ENCODE data around the gene SERTAD4.

SERTAD4 gene

GRCh38 chr1:210231846-210232510, 618 bp upstream of the SERTAD4 start:
- FAIRE-seq (no peak), DNase-seq (ENCODE audit: low spot score) (peak; percentile 48)

DNA sequence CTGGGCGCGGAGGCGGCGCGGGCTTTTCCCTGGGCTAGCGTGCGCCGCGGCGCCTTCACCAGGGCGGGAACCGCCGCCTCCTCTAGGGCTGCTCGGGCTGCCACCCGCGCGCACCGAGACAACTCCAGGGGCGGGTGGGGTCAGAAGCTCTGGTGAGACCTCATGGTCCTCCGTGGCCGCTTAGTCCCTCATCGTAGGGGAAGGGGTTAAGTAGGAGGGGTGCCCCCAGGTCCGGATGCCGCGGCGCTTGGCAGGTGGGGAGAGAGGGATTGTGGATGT, 559 bp downstream of the SERTAD4 start:
- DNase-seq (ENCODE audit: low spot score): peak; percentile 33

GRCh38 chr1:210233495-210234328, 1.1 kb downstream of the SERTAD4 start:
- peak; percentile 20 for FAIRE-seq
- DNase-seq (ENCODE audit: low spot score): peak; percentile 84

More for the DNA sequence above, 559 bp downstream of the SERTAD4 start:
- no peak for FAIRE-seq

- FAIRE-seq: no peak
- DNase-seq (ENCODE audit: low spot score): no peak
These were observed 1.7 kb downstream of the SERTAD4 start for GRCh38 chr1:210234329-210234757.

DNA sequence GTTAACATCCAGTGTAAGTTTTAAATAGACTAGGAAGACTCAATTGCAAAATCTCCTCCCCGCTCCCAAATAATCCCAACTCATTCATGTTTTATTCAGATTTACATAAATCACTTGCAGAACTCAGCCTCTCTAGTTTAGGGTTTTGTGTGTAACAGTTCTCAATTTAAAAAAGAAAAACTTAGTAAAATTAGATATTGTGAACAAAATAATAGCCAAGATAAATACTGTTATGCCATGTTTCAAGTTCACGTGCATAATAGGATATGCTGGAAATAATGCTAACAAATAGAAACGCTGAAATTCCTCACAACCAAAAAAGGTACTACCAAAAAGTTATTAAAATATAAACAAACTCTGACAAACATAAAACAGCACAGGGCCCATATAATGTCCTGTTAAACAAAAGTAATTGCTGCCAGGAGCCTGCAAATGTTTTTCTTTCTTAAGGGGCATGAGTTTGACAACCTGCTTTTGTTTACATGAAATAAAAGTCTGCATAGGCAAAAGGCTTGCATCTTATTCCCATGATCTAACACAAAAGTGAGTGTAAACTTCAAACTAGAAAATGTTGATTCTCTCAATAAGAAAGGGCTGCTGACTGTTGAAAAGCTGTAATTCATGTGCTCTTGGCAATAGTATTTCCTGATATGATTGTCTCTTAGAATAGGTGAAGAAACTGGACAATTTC, 2.9 kb downstream of the SERTAD4 start:
- no peak for DNase-seq (ENCODE audit: low spot score)

DNA sequence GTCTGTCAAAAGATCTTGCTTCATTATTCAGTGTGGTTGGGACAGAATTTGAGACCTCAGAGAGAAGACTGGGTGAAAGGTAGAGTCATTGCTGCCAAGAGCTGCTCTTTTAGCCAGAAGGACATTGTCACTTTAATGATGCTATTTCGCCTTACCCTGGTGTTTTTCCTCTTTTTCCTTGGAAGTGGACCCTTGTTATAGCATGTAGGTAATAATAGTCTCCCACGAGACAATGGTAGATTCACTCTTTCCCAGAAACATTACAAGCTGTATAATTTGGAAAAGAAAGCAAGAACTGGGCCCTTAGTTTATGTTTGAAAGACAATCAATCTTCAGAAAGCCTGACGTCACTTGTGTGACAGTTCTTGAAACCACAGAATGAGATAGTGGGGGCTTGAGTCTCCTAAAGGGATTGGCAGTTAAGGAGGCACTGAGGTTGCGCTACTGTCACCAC, 3.8 kb downstream of the SERTAD4 start:
- FAIRE-seq (no peak), DNase-seq (ENCODE audit: low spot score) (no peak)

More for the DNA sequence above, 2.9 kb downstream of the SERTAD4 start:
- FAIRE-seq: no peak

DNA sequence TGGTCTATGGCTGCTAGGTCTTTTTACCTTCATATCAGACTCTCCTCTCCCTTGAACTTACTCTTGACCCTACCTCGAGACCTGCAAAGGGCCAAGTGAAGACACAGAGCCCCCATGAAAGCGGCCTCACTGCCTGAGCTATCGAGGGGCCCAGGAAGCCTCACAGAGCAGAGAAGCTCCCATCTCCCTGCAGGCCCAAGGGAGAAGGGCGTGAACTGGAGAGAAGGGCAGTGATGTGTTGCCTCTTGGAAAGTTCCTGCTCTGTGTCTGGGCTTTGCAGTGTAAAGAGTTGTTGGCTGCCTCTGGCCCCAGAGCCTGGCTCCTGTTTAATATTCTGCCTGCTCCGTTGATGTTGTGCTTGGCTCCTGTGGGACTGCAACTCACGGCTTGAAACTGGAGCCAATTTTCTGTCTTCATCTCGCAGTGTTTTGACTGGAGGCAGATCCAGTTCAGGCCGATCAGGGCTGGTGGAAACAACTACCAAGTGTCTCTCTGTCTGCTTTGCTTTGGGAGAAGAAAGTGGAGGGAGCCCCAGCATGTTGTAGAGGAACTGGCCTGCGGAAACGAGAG, 4.3 kb downstream of the SERTAD4 start:
- DNase-seq (ENCODE audit: low spot score): no peak
- FAIRE-seq: peak; percentile 20

GRCh38 chr1:210237479-210237878, 4.9 kb downstream of the SERTAD4 start:
- no peak for DNase-seq (ENCODE audit: low spot score)
- FAIRE-seq: no peak

DNA sequence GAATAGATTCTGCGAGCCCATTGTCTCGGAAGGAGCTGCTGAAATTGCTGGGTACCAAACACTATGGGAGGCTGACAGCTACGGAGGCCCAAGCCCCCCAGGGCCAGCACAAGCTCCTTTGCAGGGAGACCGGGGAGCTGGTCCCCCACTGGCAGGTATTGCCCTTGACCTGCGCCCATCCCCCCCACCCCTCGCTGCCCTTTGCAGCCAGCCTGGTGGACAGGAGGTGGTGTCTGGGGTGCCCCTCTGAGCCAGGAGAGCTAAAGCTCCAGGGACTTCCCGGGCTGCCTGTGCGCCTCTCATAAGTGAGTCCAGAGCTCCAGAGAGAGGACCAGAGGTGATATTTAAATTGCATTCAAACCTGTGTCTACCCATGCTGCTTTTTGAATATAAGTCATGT, 5.4 kb downstream of the SERTAD4 start:
- no peak for FAIRE-seq

GRCh38 chr1:210239349-210240111, 6.9 kb downstream of the SERTAD4 start:
- FAIRE-seq (no peak), DNase-seq (ENCODE audit: low spot score) (no peak)

More for the DNA sequence above, 5.4 kb downstream of the SERTAD4 start:
- no peak for DNase-seq (ENCODE audit: low spot score)

DNA sequence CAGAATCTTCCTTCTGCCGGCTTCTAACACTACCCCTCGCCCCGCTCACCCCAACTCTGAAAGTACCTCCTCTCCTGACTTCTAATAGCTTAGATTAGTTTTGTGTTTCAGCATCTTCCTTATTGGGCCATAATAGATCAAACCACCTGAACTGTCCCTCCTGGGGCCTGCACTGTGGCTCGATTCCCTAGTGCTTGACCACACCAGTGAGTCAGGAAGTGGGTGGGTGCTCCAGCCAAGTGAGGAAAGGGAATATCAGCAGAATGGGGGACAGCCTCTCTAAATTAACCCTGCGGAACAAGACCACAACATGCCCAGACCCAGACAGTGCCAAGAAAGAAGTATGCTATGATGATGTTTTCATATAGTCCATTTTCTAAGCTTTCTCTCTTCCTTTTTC, 8.5 kb downstream of the SERTAD4 start:
- no peak for FAIRE-seq

DNA sequence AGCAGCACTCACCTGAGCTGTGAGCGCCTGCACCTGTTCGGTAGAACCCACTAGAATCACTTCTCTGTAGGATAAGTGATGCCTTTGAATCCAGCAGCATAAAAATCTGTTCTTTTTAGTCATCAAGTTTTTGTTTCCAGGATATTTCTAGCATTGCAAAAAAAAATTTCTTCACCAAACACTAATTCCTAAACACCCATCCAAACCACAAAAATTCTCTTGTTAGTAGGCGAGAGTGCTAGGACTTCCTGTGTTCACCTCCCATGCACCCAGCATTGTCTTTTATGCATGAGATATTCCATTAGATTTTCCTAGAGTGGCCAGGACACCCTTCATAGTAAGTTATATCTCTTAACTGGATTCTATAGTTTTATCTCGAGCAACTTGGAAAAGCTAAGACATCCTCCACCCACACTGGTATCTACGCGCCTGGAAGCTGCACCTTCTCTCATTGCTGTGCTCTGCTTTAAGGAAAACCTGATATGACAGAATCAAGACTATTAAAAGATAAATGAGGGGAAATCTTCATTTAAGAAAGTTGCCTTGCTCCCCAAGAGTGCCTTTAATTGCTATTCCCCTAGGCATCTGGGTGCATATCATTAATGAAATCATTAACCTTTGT, 12.3 kb downstream of the SERTAD4 start:
- FAIRE-seq (no peak), DNase-seq (ENCODE audit: low spot score) (no peak)

More for the DNA sequence above, 8.5 kb downstream of the SERTAD4 start:
- no peak for DNase-seq (ENCODE audit: low spot score)

DNA sequence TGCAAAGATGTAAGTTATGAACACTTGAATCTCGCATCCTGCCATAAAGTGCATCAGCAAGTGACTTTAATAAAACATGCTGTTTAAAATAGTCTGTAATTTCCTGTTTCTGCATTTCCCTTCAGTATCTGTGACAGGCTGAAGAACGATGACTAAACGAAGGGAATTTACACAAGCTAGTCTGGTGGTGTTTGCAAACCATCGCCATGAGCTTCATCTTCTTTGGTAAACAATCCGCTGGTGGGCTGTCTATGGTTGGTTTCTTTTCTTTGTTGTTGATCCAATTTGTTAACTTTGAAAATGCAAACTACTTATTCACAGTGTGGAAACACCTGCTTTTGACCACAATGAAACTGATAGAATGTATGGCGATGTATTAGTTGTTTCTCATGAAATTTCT, 13.9 kb downstream of the SERTAD4 start:
- FAIRE-seq (no peak), DNase-seq (ENCODE audit: low spot score) (no peak)

DNA sequence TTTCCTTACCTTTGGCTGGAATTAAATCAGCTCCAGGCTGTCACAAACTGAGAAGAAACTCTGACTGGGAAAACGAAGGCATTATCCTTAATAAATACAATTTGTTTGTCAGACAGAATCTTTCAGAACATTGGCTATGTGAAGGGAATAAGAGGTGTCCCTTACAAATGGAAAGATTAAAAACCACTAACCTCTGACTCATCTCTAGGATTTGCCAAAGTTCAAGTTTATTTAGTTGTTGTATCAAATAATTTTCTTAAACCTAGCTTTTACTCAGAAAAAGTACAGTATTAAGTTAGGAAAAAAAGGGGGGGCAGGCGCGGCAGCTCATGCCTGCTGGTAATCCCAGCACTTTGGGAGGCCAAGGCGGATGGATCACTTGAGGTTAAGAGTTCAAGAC, 15.7 kb downstream of the SERTAD4 start:
- DNase-seq (ENCODE audit: low spot score) (no peak), FAIRE-seq (no peak)

DNA sequence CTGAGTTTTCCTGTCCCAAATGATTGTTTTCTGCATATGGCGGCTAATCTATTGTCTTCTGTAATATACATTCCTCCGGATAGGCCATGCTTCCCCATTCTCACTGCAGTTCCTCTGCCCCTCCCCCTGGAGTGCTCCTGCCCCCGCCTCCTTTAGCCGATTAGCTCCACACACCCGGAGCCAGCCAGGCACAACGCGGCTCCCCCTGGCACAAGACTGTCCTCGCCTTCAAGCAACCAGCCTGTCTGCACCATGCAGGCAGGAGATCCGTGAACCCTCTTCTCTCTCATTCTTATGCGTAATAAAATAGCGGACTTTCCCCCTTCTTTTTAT, 18.0 kb downstream of the SERTAD4 start:
- FAIRE-seq (peak; percentile 87), DNase-seq (ENCODE audit: low spot score) (peak; percentile 70)

DNA sequence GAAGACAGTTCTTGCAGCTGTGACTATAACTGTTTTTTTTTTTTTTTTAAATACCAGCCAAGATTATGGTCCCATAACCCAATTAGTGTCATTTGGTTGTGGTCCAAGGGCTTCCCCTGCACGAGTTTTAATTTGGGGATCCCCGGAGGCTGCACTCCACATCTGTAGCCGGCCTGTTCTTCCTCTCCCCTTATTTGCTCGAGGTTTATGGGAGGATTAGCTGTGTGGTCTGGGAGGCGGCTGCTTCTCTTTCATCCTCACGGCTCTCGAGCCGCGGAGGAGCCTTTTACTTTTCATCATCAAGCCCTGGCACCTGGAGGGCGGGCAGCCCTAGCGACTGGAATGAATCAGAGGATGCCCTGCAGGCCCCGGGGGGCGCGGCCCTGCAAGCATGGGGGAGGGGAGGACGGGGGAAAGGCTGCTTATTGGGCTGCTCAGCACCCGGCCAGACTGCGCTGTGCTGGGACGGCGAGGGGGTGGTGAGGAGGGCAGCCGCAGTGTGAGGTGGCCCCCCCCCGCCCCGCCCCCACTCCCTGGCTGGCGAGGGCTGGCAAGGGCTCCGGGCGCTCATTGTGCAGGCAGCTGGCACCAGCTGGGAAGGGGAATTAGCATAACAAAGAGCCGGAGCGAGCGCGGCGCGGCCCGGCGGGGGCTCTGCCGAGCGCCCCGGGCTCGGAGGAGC, 18.5 kb downstream of the SERTAD4 start:
- FAIRE-seq (peak; percentile 59), DNase-seq (ENCODE audit: low spot score) (peak; percentile 96)

GRCh38 chr1:210251680-210252490, 19.3 kb downstream of the SERTAD4 start:
- FAIRE-seq: no peak
- DNase-seq (ENCODE audit: low spot score): no peak

DNA sequence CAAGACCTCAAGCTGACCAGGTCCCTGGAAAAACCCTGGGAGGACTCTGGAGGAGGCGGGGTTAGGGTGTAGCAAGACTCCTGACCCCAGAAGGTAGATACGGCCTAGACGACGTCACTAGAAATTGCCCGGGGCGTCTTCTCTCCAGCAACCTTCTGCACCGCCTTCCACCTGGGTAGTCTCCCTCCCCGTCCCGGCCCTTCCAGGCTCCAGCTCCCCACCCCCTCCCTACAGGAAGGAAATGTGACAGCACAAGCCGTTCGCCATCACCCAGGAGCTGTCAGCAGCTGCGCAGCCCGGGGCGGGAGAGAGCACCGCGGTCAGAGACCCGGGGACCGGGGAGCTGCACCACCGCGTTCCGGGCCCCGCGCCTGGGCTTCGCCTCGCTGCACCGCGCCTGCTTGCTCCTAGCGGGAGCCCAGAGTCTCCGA, 20.0 kb downstream of the SERTAD4 start:
- DNase-seq (ENCODE audit: low spot score) (no peak), FAIRE-seq (no peak)

GRCh38 chr1:210254298-210254697, 21.7 kb downstream of the SERTAD4 start:
- no peak for DNase-seq (ENCODE audit: low spot score)
- FAIRE-seq: no peak

All from urothelium cell line (cell line).